HCT116 (cell line): ENCODE results near the gene MTUS2. TPM values are rescaled to one million over a fixed set of nuclear protein-coding genes. Genes with fewer than 3 reads are reported as not detected.

Source experiments
- ATAC-seq: fragments of 200-7000 bp; cut with Tn5 transposase; 2 replicates; pipeline ENCODE4 v1.9.1; 2020; ENCODE audit warnings: mild to moderate bottlenecking, moderate library complexity
- BruUV-seq: library from RNA; stranded (reverse); fragments of 400-500 nt; replicated peaks from 2 replicates; lab custom pipeline; 2021; lab: Mats Ljungman, UMichigan
- CTCF ChIA-PET: fragments of 300-600 bp; sonication (Branson Sonifier 250); formaldehyde crosslinking; loops from one replicate; lab custom pipeline; 2021; ENCODE audit warnings: antibody characterized with exemption; lab: Charles Lee
- POLR2A ChIA-PET: fragments of 300-600, 350-600 bp; sonication (Branson Sonifier 250); formaldehyde crosslinking; loops from one replicate; lab custom pipeline; 2021; ENCODE audit warnings: antibody characterized with exemption; lab: Charles Lee
- RAD21 ChIA-PET, 2 experiments: fragments of 300-600 bp; sonication (Branson Sonifier 250); formaldehyde crosslinking; loops; one replicate each; lab custom pipeline; 2023; ENCODE audit warnings: low total read pairs in 2 of 2; ENCODE audit not compliant: uncharacterized antibody in 2 of 2, unreplicated experiment in 2 of 2, low non-redundant PET in 1 of 2; lab: Charles Lee
- DNase-seq: peaks from one replicate; pipeline ENCODE4 v3.0.0-alpha.2; 2010; ENCODE audit warnings: low read depth, low spot score
- H2AFZ ChIP-seq: fragments of 200-600 bp; shearing (Covaris generic), sonication (generic); 2 replicates; pipeline ENCODE4 v1.6.1; 2017; ENCODE audit warnings: low read depth, mixed run types, mixed read lengths, antibody characterized with exemption, low read length; ENCODE audit not compliant: poor library complexity, severe bottlenecking
- H3K27ac ChIP-seq: 2 replicates; pipeline ENCODE4 v1.5.1; 2012; ENCODE audit warnings: low read depth, low read length
- H3K27me3 ChIP-seq: fragments of 200-600 bp; sonication (generic); 2 replicates; pipeline ENCODE4 v1.6.1; 2016; ENCODE audit warnings: mixed run types, low read length, mixed read lengths; ENCODE audit not compliant: insufficient read depth
- H3K36me3 ChIP-seq, 2 experiments: fragments of 200-500 bp in 1 of 2; fragments of 200-600 bp in 1 of 2; sonication (Bioruptor generic) in 1 of 2; sonication (generic) in 1 of 2; 2 replicates each; pipeline versions ENCODE4 v1.5.1 to v1.6.1; 2014 to 2016; ENCODE audit warnings: low read length in 2 of 2, inconsistent platforms in 1 of 2, mixed read lengths in 1 of 2, mixed run types in 1 of 2; ENCODE audit not compliant: insufficient read depth in 2 of 2, control insufficient read depth in 1 of 2
- H3K4me1 ChIP-seq, 2 experiments: fragments of 200-600 bp in 1 of 2; sonication (generic) in 1 of 2; 2 replicates each; pipeline versions ENCODE4 v1.5.1 to v1.6.1; 2012 to 2017; ENCODE audit warnings: low read length in 2 of 2, inconsistent platforms in 1 of 2, mild to moderate bottlenecking in 1 of 2, mixed read lengths in 1 of 2, mixed run types in 1 of 2, moderate library complexity in 1 of 2; ENCODE audit not compliant: insufficient read depth in 2 of 2, control insufficient read depth in 1 of 2
- H3K4me2 ChIP-seq: fragments of 200-600 bp; sonication (generic); 2 replicates; pipeline ENCODE4 v1.6.1; 2017; ENCODE audit warnings: mixed run types, low read length, mixed read lengths
- H3K4me3 ChIP-seq, 2 experiments: fragments of 200-600 bp in 1 of 2; sonication (generic) in 1 of 2; replicated peaks in 1 of 2; 2 replicates each; pipeline ENCODE4 v1.5.1; 2011 to 2016; ENCODE audit warnings: low read length in 2 of 2, control low read depth in 1 of 2, low read depth in 1 of 2, mild to moderate bottlenecking in 1 of 2, mixed read lengths in 1 of 2, mixed run types in 1 of 2
- H3K79me2 ChIP-seq: fragments of 200-600 bp; sonication (generic); 2 replicates; pipeline ENCODE4 v1.6.1; 2017; ENCODE audit warnings: mild to moderate bottlenecking, mixed run types, low read length, moderate library complexity, mixed read lengths; ENCODE audit not compliant: insufficient read depth
- H3K9ac ChIP-seq: fragments of 200-600 bp; sonication (generic); 2 replicates; pipeline ENCODE4 v1.6.1; 2016; ENCODE audit warnings: low read length, mixed read lengths
- H3K9me2 ChIP-seq: fragments of 200-600 bp; sonication (generic), shearing (Covaris generic); 2 replicates; pipeline ENCODE4 v1.6.1; 2017; ENCODE audit warnings: mixed run types, mild to moderate bottlenecking, moderate library complexity; ENCODE audit not compliant: insufficient read depth
- H3K9me3 ChIP-seq, 2 experiments: fragments of 200-500 bp in 1 of 2; fragments of 200-600 bp in 1 of 2; sonication (Bioruptor generic) in 1 of 2; sonication (generic) in 1 of 2; 2 replicates each; pipeline ENCODE4 v1.6.1; 2014 to 2017; ENCODE audit warnings: low read length in 2 of 2, mixed read lengths in 2 of 2, inconsistent platforms in 1 of 2, low read depth in 1 of 2, mild to moderate bottlenecking in 1 of 2, mixed run types in 1 of 2, moderate library complexity in 1 of 2; ENCODE audit not compliant: control insufficient read depth in 1 of 2, insufficient read depth in 1 of 2
- H4K20me1 ChIP-seq: fragments of 200-600 bp; sonication (generic), shearing (Covaris generic); 2 replicates; pipeline ENCODE4 v1.6.1; 2017; ENCODE audit warnings: mixed run types, mild to moderate bottlenecking, moderate library complexity; ENCODE audit not compliant: insufficient read depth
- CBX3 ChIP-seq: IDR thresholded peaks from 2 replicates; pipeline ENCODE4 v1.6.1; 2012; ENCODE audit warnings: low read depth
- CTCF ChIP-seq, 3 experiments: fragments of 200-600 bp in 1 of 3; sonication (generic) in 1 of 3; IDR thresholded peaks in 2 of 3; conservative IDR thresholded peaks in 1 of 3; 2 replicates each; pipeline ENCODE4 v1.5.1; 2012 to 2017; ENCODE audit warnings: low read depth in 2 of 3, low read length in 2 of 3, antibody characterized with exemption in 1 of 3, borderline replicate concordance in 1 of 3, control low read depth in 1 of 3, mild to moderate bottlenecking in 1 of 3, mixed read lengths in 1 of 3, mixed run types in 1 of 3, moderate library complexity in 1 of 3; ENCODE audit not compliant: insufficient read depth in 1 of 3
- EGR1 ChIP-seq: IDR thresholded peaks from 2 replicates; pipeline ENCODE4 v1.6.1; 2012; ENCODE audit warnings: low read depth
- EZH2phosphoT487 ChIP-seq: fragments of 200-600 bp; IDR thresholded peaks from 2 replicates; pipeline ENCODE4 v1.6.1; 2018; ENCODE audit warnings: antibody characterized with exemption, borderline replicate concordance
- FOSL1 ChIP-seq: IDR thresholded peaks from 2 replicates; pipeline ENCODE4 v1.6.1; 2012; ENCODE audit warnings: low read depth
- POLR2AphosphoS5 ChIP-seq: IDR thresholded peaks from 2 replicates; pipeline ENCODE4 v1.6.1; 2011; ENCODE audit warnings: mild to moderate bottlenecking, low read depth, low read length, moderate library complexity
- SRF ChIP-seq: IDR thresholded peaks from 2 replicates; pipeline ENCODE4 v1.6.1; 2012; ENCODE audit warnings: low read depth
- TCF7L2 ChIP-seq: IDR thresholded peaks from 2 replicates; pipeline ENCODE4 v1.7.0; 2011; ENCODE audit warnings: borderline replicate concordance, inconsistent platforms; ENCODE audit not compliant: insufficient read depth, insufficient read length; ENCODE audit errors: extremely low read depth
- YY1 ChIP-seq: IDR thresholded peaks from 2 replicates; pipeline ENCODE4 v1.6.1; 2011; ENCODE audit warnings: low read length, low read depth, moderate library complexity, mild to moderate bottlenecking; ENCODE audit not compliant: insufficient replicate concordance; ENCODE audit errors: extremely low read depth
- ZFX ChIP-seq: fragments of 450-650 bp; IDR thresholded peaks from 2 replicates; pipeline ENCODE4 v1.6.1; 2017
- ZNF274 ChIP-seq: fragments of 200-500 bp; sonication (Bioruptor generic); IDR thresholded peaks from 2 replicates; pipeline ENCODE4 v1.6.1; 2014; ENCODE audit warnings: mild to moderate bottlenecking, low read depth, low read length, inconsistent platforms
- intact Hi-C: fragments of 100-400 bp; cut with micrococcal nuclease; formaldehyde crosslinking; loops from 2 replicates; pipeline ENCODE4 v1.10.0; 2022
- total RNA-seq: library from RNA; stranded (reverse); gene quantifications from one replicate; pipeline ENCODE4 v1.2.1, GENCODE V29; 2021; ENCODE audit not compliant: unreplicated experiment
- TF ChIP-seq, protein P1 (sequence below): IDR thresholded peaks from 2 replicates; pipeline ENCODE4 v1.6.1; 2012; ENCODE audit warnings: low read depth

The MTUS2 gene
- total RNA-seq, 1 experiment from 2014 or later = 0.02 TPM

DNA sequence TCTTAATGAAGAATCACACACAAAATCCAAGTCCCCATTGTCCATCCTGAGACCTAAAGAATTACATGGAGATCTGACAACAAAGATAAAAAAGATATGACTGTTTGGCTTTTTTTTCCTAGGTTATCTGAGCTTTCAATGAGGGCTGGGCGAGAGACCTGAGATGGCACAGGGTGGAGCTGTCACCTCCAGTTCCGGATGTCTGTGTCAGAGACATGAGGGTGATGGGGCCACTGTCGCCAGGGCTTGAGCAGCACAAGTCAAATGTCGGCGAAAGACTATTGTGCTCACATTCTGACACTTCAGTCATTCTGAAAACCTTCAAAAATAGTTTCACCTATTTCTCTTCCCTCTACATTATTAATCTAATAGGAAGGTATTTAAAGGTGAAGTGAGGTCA, 709.6 kb downstream of the MTUS2 start (continued):
- no peak for TF ChIP-seq CTCF (IDR thresholded peaks at IDR 0.05 in 2 of 3, conservative IDR thresholded peaks at IDR 0.05 in 1 of 3; ENCODE audit: borderline replicate concordance in 1 of 3, insufficient read depth in 1 of 3, low read depth in 2 of 3, low read length in 2 of 3)
- TF ChIP-seq FOSL1 = no peak
- no peak for TF ChIP-seq CBX3
- TF ChIP-seq EZH2phosphoT487 = no peak
- TF ChIP-seq ZFX = no peak
- TF ChIP-seq TCF7L2 = no peak
- TF ChIP-seq EGR1 = no peak

DNA sequence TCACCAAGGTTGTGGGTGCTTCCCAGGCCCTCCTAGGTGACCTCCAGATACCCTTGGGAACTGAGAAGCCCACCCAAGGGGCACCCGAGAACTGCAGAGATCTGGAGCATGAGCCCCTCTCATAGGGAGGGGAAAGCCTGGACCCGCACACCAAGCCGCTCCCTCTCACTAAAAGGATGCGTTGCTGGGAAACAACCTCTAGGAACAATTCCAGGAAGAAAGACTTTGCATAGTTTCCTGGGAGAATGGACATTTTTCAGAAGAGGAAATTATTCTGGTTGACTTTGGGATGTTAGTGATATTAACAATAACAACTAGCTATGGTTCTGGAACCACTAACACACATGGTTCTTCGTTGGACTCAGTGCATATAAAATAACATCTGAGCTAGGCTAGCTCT, 710.8 kb downstream of the MTUS2 start:
- ChIA-PET POLR2A (no interaction called here), RAD21 (no interaction called here), CTCF (no interaction called here)
- peaks cover 17% of the 10 kb centered on the region; the same call in 1 of the 2 replicates for H3K79me2 ChIP-seq
- DNase-seq (no peak), ATAC-seq (no peak)
- H4K20me1 ChIP-seq = no peaks in the 10 kb centered on the region
- no peak overlapping the region for H3K27ac ChIP-seq
- H3K4me2 ChIP-seq = no peak overlapping the region
- H3K4me1 ChIP-seq = no peaks in the 10 kb centered on the region
- H3K36me3 ChIP-seq = peaks cover 22 to 33% of the 10 kb centered on the region in 2 experiments
- TF ChIP-seq EGR1 (no peak), ZNF274 (no peak), SRF (no peak), POLR2AphosphoS5 (no peak), YY1 (no peak)
- TF ChIP-seq, protein P1, sequence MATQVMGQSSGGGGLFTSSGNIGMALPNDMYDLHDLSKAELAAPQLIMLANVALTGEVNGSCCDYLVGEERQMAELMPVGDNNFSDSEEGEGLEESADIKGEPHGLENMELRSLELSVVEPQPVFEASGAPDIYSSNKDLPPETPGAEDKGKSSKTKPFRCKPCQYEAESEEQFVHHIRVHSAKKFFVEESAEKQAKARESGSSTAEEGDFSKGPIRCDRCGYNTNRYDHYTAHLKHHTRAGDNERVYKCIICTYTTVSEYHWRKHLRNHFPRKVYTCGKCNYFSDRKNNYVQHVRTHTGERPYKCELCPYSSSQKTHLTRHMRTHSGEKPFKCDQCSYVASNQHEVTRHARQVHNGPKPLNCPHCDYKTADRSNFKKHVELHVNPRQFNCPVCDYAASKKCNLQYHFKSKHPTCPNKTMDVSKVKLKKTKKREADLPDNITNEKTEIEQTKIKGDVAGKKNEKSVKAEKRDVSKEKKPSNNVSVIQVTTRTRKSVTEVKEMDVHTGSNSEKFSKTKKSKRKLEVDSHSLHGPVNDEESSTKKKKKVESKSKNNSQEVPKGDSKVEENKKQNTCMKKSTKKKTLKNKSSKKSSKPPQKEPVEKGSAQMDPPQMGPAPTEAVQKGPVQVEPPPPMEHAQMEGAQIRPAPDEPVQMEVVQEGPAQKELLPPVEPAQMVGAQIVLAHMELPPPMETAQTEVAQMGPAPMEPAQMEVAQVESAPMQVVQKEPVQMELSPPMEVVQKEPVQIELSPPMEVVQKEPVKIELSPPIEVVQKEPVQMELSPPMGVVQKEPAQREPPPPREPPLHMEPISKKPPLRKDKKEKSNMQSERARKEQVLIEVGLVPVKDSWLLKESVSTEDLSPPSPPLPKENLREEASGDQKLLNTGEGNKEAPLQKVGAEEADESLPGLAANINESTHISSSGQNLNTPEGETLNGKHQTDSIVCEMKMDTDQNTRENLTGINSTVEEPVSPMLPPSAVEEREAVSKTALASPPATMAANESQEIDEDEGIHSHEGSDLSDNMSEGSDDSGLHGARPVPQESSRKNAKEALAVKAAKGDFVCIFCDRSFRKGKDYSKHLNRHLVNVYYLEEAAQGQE = no peak
- H3K4me3 ChIP-seq = no peak overlapping the region
- no peaks in the 10 kb centered on the region for H3K27me3 ChIP-seq
- no peaks in the 10 kb centered on the region for H3K9me3 ChIP-seq
- H2AFZ ChIP-seq = no peak overlapping the region
- intact Hi-C loops = no loop called here
- no peaks in the 10 kb centered on the region for H3K9me2 ChIP-seq
- no TSS peak for BruUV-seq
- no peak overlapping the region for H3K9ac ChIP-seq
